ENCODE results near the gene KCNA2.

DNA sequence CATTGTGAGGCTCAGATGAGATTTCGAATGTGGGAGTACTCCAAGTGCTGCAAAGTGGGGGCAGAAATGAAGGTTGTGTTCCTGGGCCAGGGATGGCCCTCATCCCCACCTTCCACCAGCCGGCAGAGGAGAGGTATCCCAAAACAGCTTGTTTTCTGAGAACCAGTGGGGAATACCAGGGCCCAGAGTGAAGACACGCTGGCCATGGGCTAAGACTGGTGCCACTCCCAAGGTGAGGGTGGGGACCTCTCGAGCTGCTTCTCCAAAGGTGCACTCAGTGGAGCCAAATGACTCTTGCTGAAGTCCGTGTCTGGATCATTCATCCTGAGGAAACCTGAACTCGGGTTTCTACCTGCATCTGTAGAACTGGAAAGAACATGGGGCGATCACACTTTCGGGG, 22.1 kb downstream of the KCNA2 start:
- TF ChIP-seq, protein P1, sequence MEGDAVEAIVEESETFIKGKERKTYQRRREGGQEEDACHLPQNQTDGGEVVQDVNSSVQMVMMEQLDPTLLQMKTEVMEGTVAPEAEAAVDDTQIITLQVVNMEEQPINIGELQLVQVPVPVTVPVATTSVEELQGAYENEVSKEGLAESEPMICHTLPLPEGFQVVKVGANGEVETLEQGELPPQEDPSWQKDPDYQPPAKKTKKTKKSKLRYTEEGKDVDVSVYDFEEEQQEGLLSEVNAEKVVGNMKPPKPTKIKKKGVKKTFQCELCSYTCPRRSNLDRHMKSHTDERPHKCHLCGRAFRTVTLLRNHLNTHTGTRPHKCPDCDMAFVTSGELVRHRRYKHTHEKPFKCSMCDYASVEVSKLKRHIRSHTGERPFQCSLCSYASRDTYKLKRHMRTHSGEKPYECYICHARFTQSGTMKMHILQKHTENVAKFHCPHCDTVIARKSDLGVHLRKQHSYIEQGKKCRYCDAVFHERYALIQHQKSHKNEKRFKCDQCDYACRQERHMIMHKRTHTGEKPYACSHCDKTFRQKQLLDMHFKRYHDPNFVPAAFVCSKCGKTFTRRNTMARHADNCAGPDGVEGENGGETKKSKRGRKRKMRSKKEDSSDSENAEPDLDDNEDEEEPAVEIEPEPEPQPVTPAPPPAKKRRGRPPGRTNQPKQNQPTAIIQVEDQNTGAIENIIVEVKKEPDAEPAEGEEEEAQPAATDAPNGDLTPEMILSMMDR (conservative IDR thresholded peaks at IDR 0.05; ENCODE audit: low read depth, low read length), result no peak
- TF ChIP-seq, protein P2, sequence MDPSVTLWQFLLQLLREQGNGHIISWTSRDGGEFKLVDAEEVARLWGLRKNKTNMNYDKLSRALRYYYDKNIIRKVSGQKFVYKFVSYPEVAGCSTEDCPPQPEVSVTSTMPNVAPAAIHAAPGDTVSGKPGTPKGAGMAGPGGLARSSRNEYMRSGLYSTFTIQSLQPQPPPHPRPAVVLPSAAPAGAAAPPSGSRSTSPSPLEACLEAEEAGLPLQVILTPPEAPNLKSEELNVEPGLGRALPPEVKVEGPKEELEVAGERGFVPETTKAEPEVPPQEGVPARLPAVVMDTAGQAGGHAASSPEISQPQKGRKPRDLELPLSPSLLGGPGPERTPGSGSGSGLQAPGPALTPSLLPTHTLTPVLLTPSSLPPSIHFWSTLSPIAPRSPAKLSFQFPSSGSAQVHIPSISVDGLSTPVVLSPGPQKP (IDR thresholded peaks at IDR 0.05; ENCODE audit: borderline replicate concordance, low read depth, low read length), result no peak
- TF ChIP-seq RAD21 (IDR thresholded peaks at IDR 0.05; ENCODE audit: low read length), result no peak
- TF ChIP-seq POLR2A (IDR thresholded peaks at IDR 0.05; ENCODE audit: low read depth, low read length), result no peak

Data from IMR-90 (cell line).